Measurements from ENCODE around the gene RALGAPA2. TPM values are rescaled to one million over a fixed set of nuclear protein-coding genes. Genes with fewer than 3 reads are reported as not detected.

RALGAPA2 gene
- total RNA-seq, 4 donors from 2014 or later, result 29.4 to 78.2 (median 43.2) TPM

DNA sequence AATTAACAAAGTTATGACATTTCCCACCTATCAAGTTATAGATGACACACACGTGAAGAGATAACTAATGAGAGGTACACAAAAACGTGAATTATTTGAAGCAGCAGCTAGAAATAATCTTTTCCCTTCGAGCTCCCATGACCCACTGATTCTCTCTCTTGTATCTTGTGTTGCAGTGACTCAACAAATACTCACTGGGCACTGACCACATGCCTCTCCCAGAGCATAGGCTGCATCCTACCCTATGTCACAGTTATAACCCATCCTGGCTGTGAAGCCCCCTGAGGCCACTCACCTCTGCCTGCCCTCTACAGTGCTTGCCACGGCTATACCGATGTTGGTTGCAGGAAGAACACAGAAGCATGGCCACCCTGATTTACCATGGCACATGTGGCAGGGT, 252.7 kb downstream of the RALGAPA2 start:
- TF ChIP-seq, protein P1, sequence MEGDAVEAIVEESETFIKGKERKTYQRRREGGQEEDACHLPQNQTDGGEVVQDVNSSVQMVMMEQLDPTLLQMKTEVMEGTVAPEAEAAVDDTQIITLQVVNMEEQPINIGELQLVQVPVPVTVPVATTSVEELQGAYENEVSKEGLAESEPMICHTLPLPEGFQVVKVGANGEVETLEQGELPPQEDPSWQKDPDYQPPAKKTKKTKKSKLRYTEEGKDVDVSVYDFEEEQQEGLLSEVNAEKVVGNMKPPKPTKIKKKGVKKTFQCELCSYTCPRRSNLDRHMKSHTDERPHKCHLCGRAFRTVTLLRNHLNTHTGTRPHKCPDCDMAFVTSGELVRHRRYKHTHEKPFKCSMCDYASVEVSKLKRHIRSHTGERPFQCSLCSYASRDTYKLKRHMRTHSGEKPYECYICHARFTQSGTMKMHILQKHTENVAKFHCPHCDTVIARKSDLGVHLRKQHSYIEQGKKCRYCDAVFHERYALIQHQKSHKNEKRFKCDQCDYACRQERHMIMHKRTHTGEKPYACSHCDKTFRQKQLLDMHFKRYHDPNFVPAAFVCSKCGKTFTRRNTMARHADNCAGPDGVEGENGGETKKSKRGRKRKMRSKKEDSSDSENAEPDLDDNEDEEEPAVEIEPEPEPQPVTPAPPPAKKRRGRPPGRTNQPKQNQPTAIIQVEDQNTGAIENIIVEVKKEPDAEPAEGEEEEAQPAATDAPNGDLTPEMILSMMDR (IDR thresholded peaks at IDR 0.05; ENCODE audit: low read depth), result no peak

DNA sequence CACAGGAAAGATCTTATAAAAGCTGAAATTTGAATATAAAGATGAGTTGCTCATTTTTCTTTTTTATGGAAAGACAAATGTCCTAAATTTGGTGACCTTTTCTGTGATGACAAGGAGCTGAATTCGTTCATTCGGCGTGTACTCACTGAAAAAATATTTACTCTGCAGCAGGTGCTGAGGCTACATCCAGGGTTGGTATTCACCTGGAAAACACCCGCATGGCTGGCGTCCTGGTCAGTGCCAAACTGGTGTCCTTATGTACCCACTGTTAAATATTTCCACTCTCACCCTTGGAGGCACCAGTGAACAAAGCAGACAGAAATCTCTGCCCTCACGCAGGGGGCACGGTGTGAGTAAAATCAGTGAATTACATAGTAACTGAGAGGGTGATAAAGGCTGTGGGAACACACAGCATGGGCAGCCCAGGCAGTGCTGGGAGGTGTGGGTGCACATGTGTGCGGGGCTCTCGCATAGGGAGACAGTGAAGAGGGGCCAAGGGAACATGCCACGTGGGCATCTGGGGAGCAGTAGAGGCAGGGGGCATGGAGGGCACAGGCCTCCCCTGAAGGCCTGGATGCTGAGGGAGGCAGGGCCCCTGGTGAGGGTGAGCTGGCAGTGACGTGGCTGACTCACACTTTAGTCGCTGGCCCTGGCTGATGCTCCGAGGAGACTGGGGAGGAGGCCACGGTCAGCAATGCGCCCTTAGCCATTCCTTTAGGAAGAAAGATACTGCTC, 254.9 kb downstream of the RALGAPA2 start:
- TF ChIP-seq, protein P1 (IDR thresholded peaks at IDR 0.05; ENCODE audit: low read depth), result no peak

DNA sequence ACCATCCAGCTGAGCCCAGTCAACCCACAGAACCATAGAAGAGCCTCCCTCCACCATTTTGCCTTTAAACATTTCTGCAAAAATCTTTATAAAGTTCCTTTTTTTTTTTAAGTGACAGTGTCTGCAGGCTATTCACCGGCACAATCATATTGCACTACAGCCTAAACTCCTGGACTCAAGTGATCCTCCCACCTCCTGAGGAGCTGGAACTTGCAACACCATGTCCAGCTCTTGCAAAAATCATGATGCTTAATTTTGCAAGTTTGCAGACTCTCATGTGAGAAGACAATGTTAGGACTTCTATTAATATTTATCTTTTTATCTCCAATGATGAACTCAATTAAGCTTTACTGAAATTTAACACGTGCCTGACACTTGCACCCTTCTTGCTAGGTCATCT, 255.7 kb downstream of the RALGAPA2 start:
- TF ChIP-seq, protein P1 (IDR thresholded peaks at IDR 0.05; ENCODE audit: low read depth), result no peak

DNA sequence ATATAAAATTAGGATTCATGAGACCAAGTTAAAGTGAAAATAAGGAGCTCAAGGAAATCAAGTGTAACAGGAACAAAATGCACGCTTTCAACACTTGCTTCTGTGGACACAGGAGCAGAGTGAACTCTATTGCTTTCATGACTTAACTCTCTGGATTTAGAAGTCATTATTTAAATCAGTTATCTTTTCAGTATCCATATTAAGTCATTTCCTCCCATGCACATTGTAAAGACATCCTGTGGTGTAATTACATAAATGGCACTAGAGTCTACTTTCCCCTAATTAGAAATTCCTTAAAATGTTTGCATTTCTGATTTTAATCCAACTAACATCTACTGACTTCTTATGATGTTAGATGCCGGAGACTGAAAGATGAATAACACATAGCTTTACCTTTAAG, 256.5 kb downstream of the RALGAPA2 start:
- TF ChIP-seq, protein P1 (IDR thresholded peaks at IDR 0.05; ENCODE audit: low read depth), result no peak

DNA sequence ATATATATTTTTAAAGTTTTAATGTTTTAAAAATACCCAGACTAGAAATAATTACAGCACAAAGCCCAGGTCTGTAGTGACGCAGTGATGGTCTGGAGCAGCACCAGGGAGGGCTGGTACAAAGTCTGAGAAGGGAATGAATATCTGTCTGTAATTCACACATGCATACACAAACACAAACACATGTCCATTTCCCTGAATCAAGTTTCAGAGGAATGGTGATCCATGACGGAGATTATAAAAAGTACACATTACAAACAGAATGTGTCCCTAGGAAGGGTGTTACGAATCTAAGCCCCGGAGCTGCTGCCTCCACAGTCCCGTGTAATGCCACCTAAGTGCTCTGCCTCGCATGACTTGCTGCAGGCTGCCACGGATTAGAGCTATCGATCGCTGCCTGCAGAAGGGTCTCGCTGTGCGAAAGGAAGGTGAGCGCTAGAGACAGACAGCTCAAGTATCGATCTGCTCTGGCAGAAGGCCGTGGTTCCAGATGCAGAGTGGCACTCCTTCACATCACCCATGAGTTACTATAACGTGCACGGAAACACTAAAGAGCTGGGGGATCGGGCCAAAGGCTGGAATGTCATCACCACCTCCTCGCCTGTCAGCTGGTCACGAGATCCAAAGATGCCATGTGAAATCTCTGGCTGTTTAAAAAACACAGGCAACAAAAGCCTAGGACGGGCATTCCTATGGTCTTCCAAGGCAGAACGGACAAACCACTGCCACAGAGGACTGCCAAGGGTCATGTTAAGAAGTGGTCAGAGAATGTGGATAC, 257.4 kb downstream of the RALGAPA2 start:
- TF ChIP-seq, protein P1 (IDR thresholded peaks at IDR 0.05; ENCODE audit: low read depth), result no peak

DNA sequence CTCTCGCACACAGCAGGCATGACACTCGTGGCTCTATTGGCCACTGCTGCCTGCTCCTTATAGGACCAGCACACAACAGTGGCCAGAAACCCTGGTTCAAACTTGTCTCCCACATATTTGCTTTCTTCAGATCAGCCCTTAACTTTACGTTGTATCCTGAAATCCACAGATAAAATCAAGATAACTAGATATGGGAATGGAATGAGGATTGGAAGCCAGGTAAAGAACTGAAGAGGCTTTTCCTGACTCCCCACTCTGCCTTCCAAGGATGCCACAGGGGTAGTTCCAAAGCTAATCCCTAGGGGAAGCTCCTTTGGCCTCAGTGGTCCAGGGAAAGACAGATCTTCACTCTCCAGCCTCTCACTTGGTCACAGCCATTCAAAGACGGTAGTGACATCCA, 258.1 kb downstream of the RALGAPA2 start:
- TF ChIP-seq, protein P1 (IDR thresholded peaks at IDR 0.05; ENCODE audit: low read depth), result no peak

DNA sequence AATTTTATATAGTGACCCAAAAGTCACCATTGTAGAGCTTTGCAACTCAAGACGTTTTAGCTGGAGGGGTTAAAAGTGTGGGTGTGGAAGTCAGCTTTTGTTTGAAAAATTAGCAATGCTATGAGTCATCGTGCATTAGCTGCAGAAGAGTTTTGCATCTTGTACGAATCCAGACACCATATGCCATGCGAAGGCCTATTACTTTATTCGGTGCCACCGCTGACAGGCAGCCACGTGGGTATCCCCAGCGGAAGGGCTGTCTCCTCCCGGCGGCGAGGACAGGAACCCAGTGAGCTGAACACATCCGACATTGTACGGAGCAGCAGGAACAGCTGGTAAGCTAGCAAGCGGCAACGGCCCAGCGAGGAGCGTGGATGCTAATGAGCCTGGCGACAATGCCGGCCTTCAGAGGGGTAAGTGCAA, 260.2 kb downstream of the RALGAPA2 start:
- TF ChIP-seq, protein P1 (IDR thresholded peaks at IDR 0.05; ENCODE audit: low read depth), result no peak
